Measurements from ENCODE around the gene SRPRA. TPM values are rescaled to one million over a fixed set of nuclear protein-coding genes. Genes with fewer than 3 reads are reported as not detected.
"Not testable (repeated sequence)": the region's sequence is repeated elsewhere in the genome, so short reads cannot be mapped to it uniquely, and the experiment has no call there.

SRPRA gene
- total RNA-seq, 8 experiments from 2014 or later = 36.2 to 108 (median 56.0) TPM

DNA sequence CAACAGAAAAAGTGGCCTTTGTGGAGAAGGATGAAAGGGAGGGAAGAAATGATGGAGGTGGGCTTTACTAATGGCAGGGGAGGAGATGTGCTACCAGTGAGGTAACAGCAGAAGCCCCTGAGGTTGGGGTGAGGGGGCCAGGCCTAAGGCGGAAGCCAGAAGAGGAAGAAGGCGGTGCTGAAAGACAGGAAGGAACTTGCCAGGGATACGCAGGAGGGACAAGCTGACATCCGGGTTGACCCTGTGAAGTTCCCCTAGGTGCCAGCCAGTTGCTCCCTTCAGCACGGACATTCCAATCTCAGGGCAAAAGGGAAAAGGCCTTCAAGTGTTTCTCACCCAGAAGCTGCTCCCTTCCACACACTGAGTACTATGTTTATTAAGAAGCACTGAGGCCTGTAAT is 11.9 kb upstream of the SRPRA start:
- in situ Hi-C loops (cut with MboI; ENCODE audit: low pct_unique_long_range_greater_than_20kb in 2 of 9, low sequenced_read_pairs in 9 of 9, unreplicated experiment in 9 of 9) = no loop called here

GRCh38 chr11:126279191-126279590 is 10.5 kb upstream of the SRPRA start:
- no peak overlapping the region for H3K4me3 ChIP-seq
- in situ Hi-C loops (cut with MboI; ENCODE audit: low pct_unique_long_range_greater_than_20kb in 2 of 9, low sequenced_read_pairs in 9 of 9, unreplicated experiment in 9 of 9) = no loop called here
- ATAC-seq (replicated peaks in 6 of 8) = no peak
- peaks cover 6 to 9% of the 10 kb centered on the region in 2 donors for H3K4me1 ChIP-seq (replicated peaks in 1 of 2)
- 37 to 100% (median 82%) methylated on average over 1 to 6 of the region's 8 CpGs; no CpG with 5 or more reads in 1 of the 10 experiments for WGBS, 10 experiments
- no peak overlapping the region for H3K27ac ChIP-seq

More for the DNA sequence above, 11.9 kb upstream of the SRPRA start:
- Histone ChIP-seq H3K4me3 (no peak overlapping the region), H3K27ac (no peak overlapping the region), H3K4me1 (replicated peaks in 1 of 2) (peaks cover 6 to 9% of the 10 kb centered on the region in 2 donors)
- WGBS, 10 experiments = 77 to 100% (median 92%) methylated on average over 1 to 5 of the region's 5 CpGs; no CpG with 5 or more reads in 3 of the 10 experiments
- ATAC-seq (replicated peaks in 6 of 8) = no peak

DNA sequence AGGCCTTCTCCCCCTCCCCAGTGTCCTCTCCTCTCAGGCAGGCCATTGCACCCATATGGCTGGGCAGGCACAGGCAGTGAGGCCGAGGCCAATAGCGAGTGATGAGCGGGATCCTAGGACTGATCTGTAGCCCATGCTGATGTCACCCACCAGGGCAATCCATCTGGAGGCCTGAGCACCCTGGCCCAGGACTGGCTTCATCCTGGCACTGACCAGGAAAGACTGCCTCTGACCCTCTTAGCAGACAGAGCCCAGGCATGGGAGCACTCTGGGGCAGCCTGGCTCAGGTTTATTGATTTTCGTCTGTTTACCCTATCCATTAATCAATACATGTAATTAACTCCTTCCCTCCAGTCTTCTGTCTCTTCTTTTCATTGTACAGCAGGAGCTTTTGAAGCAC is 9.1 kb upstream of the SRPRA start:
- H3K4me3 ChIP-seq = no peak overlapping the region
- peak in 5 of 8 experiments; percentile 20 to 42 (median 33) for ATAC-seq (replicated peaks in 6 of 8)
- H3K27ac ChIP-seq = no peak overlapping the region
- in situ Hi-C loops (cut with MboI; ENCODE audit: low pct_unique_long_range_greater_than_20kb in 2 of 9, low sequenced_read_pairs in 9 of 9, unreplicated experiment in 9 of 9) = no loop called here
- WGBS, 10 experiments = 88 to 100% (median 100%) methylated on average over 1 of the region's 4 CpGs; no CpG with 5 or more reads in 7 of the 10 experiments
- peaks cover 0 to 6% of the 10 kb centered on the region in 2 donors for H3K4me1 ChIP-seq (replicated peaks in 1 of 2)

DNA sequence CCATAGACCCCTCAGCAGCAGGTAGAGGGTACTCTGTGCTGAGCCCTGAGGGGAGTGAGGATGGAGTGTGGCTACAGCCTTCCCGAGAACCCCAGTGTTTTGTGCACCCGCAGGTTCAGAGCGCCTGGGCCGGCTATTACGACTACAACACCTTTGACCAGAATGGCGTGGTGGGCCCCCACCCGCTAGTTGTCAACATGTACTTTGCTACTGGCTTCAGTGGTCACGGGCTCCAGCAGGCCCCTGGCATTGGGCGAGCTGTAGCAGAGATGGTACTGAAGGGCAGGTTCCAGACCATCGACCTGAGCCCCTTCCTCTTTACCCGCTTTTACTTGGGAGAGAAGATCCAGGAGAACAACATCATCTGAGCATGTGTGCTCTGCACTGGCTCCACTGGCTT is 8.6 kb upstream of the SRPRA start:
- H3K4me1 ChIP-seq (replicated peaks in 1 of 2) = peaks cover 0 to 5% of the 10 kb centered on the region in 2 donors
- H3K4me3 ChIP-seq = no peak overlapping the region
- 96 to 100% (median 100%) methylated on average over 1 to 9 of the region's 11 CpGs; no CpG with 5 or more reads in 4 of the 10 experiments for WGBS, 10 experiments
- no peak overlapping the region for H3K27ac ChIP-seq
- peak in 2 of 8 experiments; percentile 9 to 15 for ATAC-seq (replicated peaks in 6 of 8)
- in situ Hi-C loops (cut with MboI; ENCODE audit: low pct_unique_long_range_greater_than_20kb in 2 of 9, low sequenced_read_pairs in 9 of 9, unreplicated experiment in 9 of 9) = no loop called here

- ATAC-seq (replicated peaks in 6 of 8) = peak; percentile 24 to 55 (median 34)
- peaks cover 10 to 17% of the 10 kb centered on the region in 2 donors for H3K4me1 ChIP-seq (replicated peaks in 1 of 2)
- in situ Hi-C loops (cut with MboI; ENCODE audit: low pct_unique_long_range_greater_than_20kb in 2 of 9, low sequenced_read_pairs in 9 of 9, unreplicated experiment in 9 of 9) = no loop called here
- peak overlapping the region; percentile 71 to 96 (median 78) for H3K4me3 ChIP-seq
- 0% methylated on average over 2 to 6 of the region's 23 CpGs; no CpG with 5 or more reads in 5 of the 10 experiments for WGBS, 10 experiments
- peak overlapping the region; percentile 96 to 100 for H3K27ac ChIP-seq
Observed at GRCh38 chr11:126268361-126268707, 361 bp downstream of the SRPRA start.

DNA sequence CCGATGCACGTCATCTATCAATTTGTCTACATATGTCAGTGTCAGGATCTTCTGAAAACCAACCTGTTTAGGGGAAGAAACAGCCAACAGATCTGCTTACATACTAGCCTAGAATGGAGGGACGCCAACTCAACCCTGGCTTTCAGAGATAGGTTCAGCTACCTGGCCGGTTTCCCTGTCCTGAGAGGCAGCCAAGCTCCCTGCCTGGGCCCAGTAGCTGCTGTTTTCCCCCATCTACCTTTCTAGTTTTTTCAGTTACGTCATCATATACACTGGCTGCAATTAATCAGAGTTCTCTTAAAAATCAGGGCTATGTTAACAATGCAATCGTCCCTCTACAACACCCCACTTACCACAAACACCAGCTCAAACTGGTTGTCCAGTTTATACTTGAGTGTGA is 1.0 kb downstream of the SRPRA start:
- Histone ChIP-seq H3K4me3 (peak overlapping the region; percentile 71 to 96 (median 78)), H3K27ac (peak overlapping the region; percentile 96 to 100), H3K4me1 (replicated peaks in 1 of 2) (peaks cover 10 to 17% of the 10 kb centered on the region in 2 donors)
- in situ Hi-C loops (cut with MboI; ENCODE audit: low pct_unique_long_range_greater_than_20kb in 2 of 9, low sequenced_read_pairs in 9 of 9, unreplicated experiment in 9 of 9) = no loop called here
- ATAC-seq (replicated peaks in 6 of 8) = no peak
- 18 to 100% (median 73%) methylated on average over 1 to 4 of the region's 6 CpGs; no CpG with 5 or more reads in 2 of the 10 experiments for WGBS, 10 experiments

- Histone ChIP-seq H3K4me3 (no peak overlapping the region), H3K27ac (no peak overlapping the region), H3K4me1 (replicated peaks in 1 of 2) (peaks cover 10 to 17% of the 10 kb centered on the region in 2 donors)
- WGBS, 10 experiments = 75 to 100% (median 90%) methylated on average over 1 to 7 of the region's 8 CpGs; no CpG with 5 or more reads in 3 of the 10 experiments
- no peak for ATAC-seq (replicated peaks in 6 of 8)
- in situ Hi-C loops (cut with MboI; ENCODE audit: low pct_unique_long_range_greater_than_20kb in 2 of 9, low sequenced_read_pairs in 9 of 9, unreplicated experiment in 9 of 9) = no loop called here
Observed at GRCh38 chr11:126265811-126266210, 2.9 kb downstream of the SRPRA start.

- peaks cover 7 to 10% of the 10 kb centered on the region in 2 donors for H3K4me1 ChIP-seq (replicated peaks in 1 of 2)
- in situ Hi-C loops (cut with MboI; ENCODE audit: low pct_unique_long_range_greater_than_20kb in 2 of 9, low sequenced_read_pairs in 9 of 9, unreplicated experiment in 9 of 9) = no loop called here
- 72 to 100% (median 96%) methylated on average over 1 to 4 of the region's 6 CpGs; no CpG with 5 or more reads in 6 of the 10 experiments for WGBS, 10 experiments
- peak in 3 of 8 experiments; percentile 4 to 27 (median 20) for ATAC-seq (replicated peaks in 6 of 8)
- no peak overlapping the region for H3K27ac ChIP-seq
- H3K4me3 ChIP-seq = no peak overlapping the region
Observed at GRCh38 chr11:126263489-126263888, 5.2 kb downstream of the SRPRA start.

- 89 to 100% (median 98%) methylated on average over 2 to 5 of the region's 6 CpGs; no CpG with 5 or more reads in 4 of the 10 experiments for WGBS, 10 experiments
- H3K27ac ChIP-seq = no peak overlapping the region
- ATAC-seq (replicated peaks in 6 of 8) = peak in 1 of 8 experiments; percentile 18
- in situ Hi-C loops (cut with MboI; ENCODE audit: low pct_unique_long_range_greater_than_20kb in 2 of 9, low sequenced_read_pairs in 9 of 9, unreplicated experiment in 9 of 9) = no loop called here
- H3K4me1 ChIP-seq (replicated peaks in 1 of 2) = peaks cover under 1 to 2% of the 10 kb centered on the region in 2 donors
- H3K4me3 ChIP-seq = no peak overlapping the region
Observed at GRCh38 chr11:126262216-126262615, 6.5 kb downstream of the SRPRA start.

GRCh38 chr11:126257764-126258163 is 10.9 kb downstream of the SRPRA start:
- Histone ChIP-seq H3K4me1 (replicated peaks in 1 of 2) (no peaks in the 10 kb centered on the region), H3K4me3 (no peak overlapping the region), H3K27ac (no peak overlapping the region)
- in situ Hi-C loops (cut with MboI; ENCODE audit: low pct_unique_long_range_greater_than_20kb in 2 of 9, low sequenced_read_pairs in 9 of 9, unreplicated experiment in 9 of 9) = no loop called here
- ATAC-seq (replicated peaks in 6 of 8) = no peak
- WGBS, 10 experiments = 60 to 100% (median 100%) methylated on average over 1 to 2 of the region's 2 CpGs; no CpG with 5 or more reads in 1 of the 10 experiments

GRCh38 chr11:126257144-126257543 is 11.6 kb downstream of the SRPRA start:
- 33 to 100% (median 98%) methylated on average over 1 to 2 of the region's 2 CpGs for WGBS, 10 experiments

DNA sequence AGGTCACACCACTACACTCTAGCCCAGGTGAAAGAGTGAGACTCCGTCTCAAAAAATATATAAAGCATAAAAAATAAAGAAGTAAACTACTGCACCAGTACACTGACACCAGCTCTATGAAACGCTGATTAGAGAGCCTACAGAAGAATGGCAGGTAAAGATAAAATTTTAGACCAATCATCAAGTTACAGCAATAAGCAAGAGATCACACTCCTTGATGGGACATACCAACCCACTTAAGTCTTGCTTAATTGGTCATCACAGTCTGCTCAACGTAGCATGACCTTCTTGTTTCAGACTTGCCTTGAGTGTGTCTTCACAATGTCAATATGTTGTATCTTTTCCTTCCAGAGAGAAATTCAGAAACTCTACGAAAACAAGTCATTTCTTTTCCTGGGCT is 12.5 kb downstream of the SRPRA start:
- in situ Hi-C loops (cut with MboI; ENCODE audit: low pct_unique_long_range_greater_than_20kb in 2 of 9, low sequenced_read_pairs in 9 of 9, unreplicated experiment in 9 of 9) = no loop called here
- ATAC-seq (replicated peaks in 6 of 8) = no peak
- Histone ChIP-seq H3K4me1 (replicated peaks in 1 of 2) (no peaks in the 10 kb centered on the region), H3K27ac (no peak overlapping the region), H3K4me3 (no peak overlapping the region)
- WGBS, 10 experiments = 76 to 100% (median 93%) methylated on average over 1 to 3 of the region's 4 CpGs; no CpG with 5 or more reads in 2 of the 10 experiments

More at GRCh38 chr11:126257144-126257543, 11.6 kb downstream of the SRPRA start:
- H3K4me3 ChIP-seq = no peak overlapping the region
- no peak overlapping the region for H3K27ac ChIP-seq
- ATAC-seq (replicated peaks in 6 of 8) = no peak
- in situ Hi-C loops (cut with MboI; ENCODE audit: low pct_unique_long_range_greater_than_20kb in 2 of 9, low sequenced_read_pairs in 9 of 9, unreplicated experiment in 9 of 9) = no loop called here
- no peaks in the 10 kb centered on the region for H3K4me1 ChIP-seq (replicated peaks in 1 of 2)

DNA sequence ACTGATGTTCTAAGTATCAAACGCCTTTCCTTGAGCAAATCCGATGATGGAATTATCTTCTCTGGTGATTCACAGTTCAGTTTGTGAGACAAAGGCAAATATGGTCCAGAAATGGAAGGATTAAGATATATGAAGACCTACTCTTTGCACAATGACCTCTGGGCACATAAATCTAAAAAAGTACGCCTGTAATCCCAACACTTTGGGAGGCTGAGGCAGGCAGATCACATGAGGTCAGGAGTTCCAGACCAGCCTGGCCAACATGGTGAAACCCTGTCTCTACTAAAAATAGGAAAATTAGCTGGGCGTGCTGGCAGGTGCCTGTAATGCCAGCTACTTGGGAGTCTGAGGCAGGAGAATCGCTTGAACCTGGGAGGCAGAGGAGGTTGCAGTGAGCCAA is 13.2 kb downstream of the SRPRA start:
- H3K27ac ChIP-seq; H3K4me1 ChIP-seq (replicated peaks in 1 of 2); H3K4me3 ChIP-seq; in situ Hi-C loops (cut with MboI; ENCODE audit: low pct_unique_long_range_greater_than_20kb in 2 of 9, low sequenced_read_pairs in 9 of 9, unreplicated experiment in 9 of 9); ATAC-seq (replicated peaks in 6 of 8): not testable (repeated sequence)
- WGBS, 10 experiments = 60 to 100% (median 97%) methylated on average over 1 to 5 of the region's 5 CpGs; no CpG with 5 or more reads in 2 of the 10 experiments

GRCh38 chr11:126254819-126255218 is 13.9 kb downstream of the SRPRA start:
- Histone ChIP-seq H3K4me1 (replicated peaks in 1 of 2) (no peaks in the 10 kb centered on the region), H3K4me3 (no peak overlapping the region), H3K27ac (no peak overlapping the region)
- WGBS, 10 experiments = 0 to 100% (median 100%) methylated on average over 1 of the region's 1 CpG; no CpG with 5 or more reads in 4 of the 10 experiments
- in situ Hi-C loops (cut with MboI; ENCODE audit: low pct_unique_long_range_greater_than_20kb in 2 of 9, low sequenced_read_pairs in 9 of 9, unreplicated experiment in 9 of 9) = no loop called here
- ATAC-seq (replicated peaks in 6 of 8) = no peak

Data from motor neuron (in vitro differentiated cells).